GM18505 (cell line): ENCODE results near the gene MYRF.

Experiments used
- ATAC-seq: cut with Tn5 transposase; IDR thresholded peaks from one replicate; pipeline ENCODE4 v1.9.1; 2021; ENCODE audit not compliant: unreplicated experiment
- POLR2A ChIP-seq: IDR thresholded peaks from 4 replicates; pipeline ENCODE4 v1.6.1; 2011; ENCODE audit warnings: borderline replicate concordance; ENCODE audit not compliant: insufficient read depth, insufficient read length; ENCODE audit errors: extremely low read depth

The MYRF gene

GRCh38 chr11:61782841-61783240, 30.4 kb downstream of the MYRF start:
- no peak for ATAC-seq
- no peak for TF ChIP-seq POLR2A

GRCh38 chr11:61783717-61784505, 31.5 kb downstream of the MYRF start:
- no peak for TF ChIP-seq POLR2A
- ATAC-seq = no peak

GRCh38 chr11:61784506-61784805, 32.0 kb downstream of the MYRF start:
- no peak for TF ChIP-seq POLR2A
- ATAC-seq = no peak

- no peak for ATAC-seq
- TF ChIP-seq POLR2A = no peak
Measured at GRCh38 chr11:61785837-61786402, 33.5 kb downstream of the MYRF start.

- ATAC-seq = no peak
Measured at GRCh38 chr11:61787928-61788491, 35.6 kb downstream of the MYRF start.

GRCh38 chr11:61791737-61792309, 39.4 kb downstream of the MYRF start:
- TF ChIP-seq POLR2A = no peak
- ATAC-seq = no peak

More at GRCh38 chr11:61787928-61788491, 35.6 kb downstream of the MYRF start:
- TF ChIP-seq POLR2A = no peak

GRCh38 chr11:61792310-61793082, 40.1 kb downstream of the MYRF start, which contains the start of the genes FEN1 and TMEM258:
Gene FEN1, plus strand, starts transcription at chr11:61792911. Its CDS starts 2,451 bp downstream, at chr11:61795362.
Gene TMEM258, minus strand, starts transcription at chr11:61792599. Its CDS starts 41 bp downstream, at chr11:61792558.
- peak; percentile 93 for TF ChIP-seq POLR2A
- ATAC-seq = peak; percentile 77

- ATAC-seq = peak; percentile 1
- no peak for TF ChIP-seq POLR2A
Measured at GRCh38 chr11:61793083-61793828, 40.8 kb downstream of the MYRF start.

GRCh38 chr11:61793829-61794204, 41.4 kb downstream of the MYRF start:
- no peak for ATAC-seq

GRCh38 chr11:61794579-61794978, 42.1 kb downstream of the MYRF start:
- ATAC-seq = no peak

More at GRCh38 chr11:61793829-61794204, 41.4 kb downstream of the MYRF start:
- TF ChIP-seq POLR2A = no peak

GRCh38 chr11:61795459-61795858, 43.0 kb downstream of the MYRF start:
- no peak for TF ChIP-seq POLR2A
- ATAC-seq = no peak

More at GRCh38 chr11:61794579-61794978, 42.1 kb downstream of the MYRF start:
- TF ChIP-seq POLR2A = no peak

GRCh38 chr11:61795876-61796526, 43.6 kb downstream of the MYRF start:
- TF ChIP-seq POLR2A = no peak
- ATAC-seq = no peak

GRCh38 chr11:61797263-61797944, 45.0 kb downstream of the MYRF start:
- TF ChIP-seq POLR2A = no peak
- ATAC-seq = no peak
